Measurements from ENCODE around the gene UCN2. TPM values are rescaled to one million over a fixed set of nuclear protein-coding genes. Genes with fewer than 3 reads are reported as not detected.

UCN2 gene
- total RNA-seq, 4 donors from 2014 or later: not detected

DNA sequence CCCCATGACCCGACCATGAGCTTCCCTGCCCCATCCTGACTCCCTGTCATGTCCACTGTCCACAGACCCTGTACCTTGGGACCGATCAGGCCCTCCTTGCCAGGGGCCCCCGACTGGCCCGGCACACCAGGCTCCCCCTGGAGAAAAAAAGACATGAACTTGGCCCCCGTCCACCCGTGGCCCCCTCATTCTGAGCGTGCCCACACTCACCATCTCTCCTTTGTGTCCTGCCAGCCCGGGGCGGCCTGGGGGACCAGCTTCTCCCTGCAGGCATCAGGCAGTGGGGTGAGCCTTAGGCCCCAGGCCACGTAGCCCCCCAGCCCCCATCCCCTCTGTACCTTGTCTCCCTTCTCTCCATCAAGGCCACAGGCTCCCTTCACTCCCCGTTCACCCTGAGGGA is 3.9 kb upstream of the UCN2 start:
- in situ Hi-C loops (cut with MboI; ENCODE audit: low sequenced_read_pairs in 4 of 4): no loop called here
- no peak for DNase-seq
- intact Hi-C loops (cut with DNase I; ENCODE audit: low total_unique reads): no loop called here
- TF ChIP-seq POLR2A (IDR thresholded peaks at IDR 0.05): no peak
- TF ChIP-seq, protein P1, sequence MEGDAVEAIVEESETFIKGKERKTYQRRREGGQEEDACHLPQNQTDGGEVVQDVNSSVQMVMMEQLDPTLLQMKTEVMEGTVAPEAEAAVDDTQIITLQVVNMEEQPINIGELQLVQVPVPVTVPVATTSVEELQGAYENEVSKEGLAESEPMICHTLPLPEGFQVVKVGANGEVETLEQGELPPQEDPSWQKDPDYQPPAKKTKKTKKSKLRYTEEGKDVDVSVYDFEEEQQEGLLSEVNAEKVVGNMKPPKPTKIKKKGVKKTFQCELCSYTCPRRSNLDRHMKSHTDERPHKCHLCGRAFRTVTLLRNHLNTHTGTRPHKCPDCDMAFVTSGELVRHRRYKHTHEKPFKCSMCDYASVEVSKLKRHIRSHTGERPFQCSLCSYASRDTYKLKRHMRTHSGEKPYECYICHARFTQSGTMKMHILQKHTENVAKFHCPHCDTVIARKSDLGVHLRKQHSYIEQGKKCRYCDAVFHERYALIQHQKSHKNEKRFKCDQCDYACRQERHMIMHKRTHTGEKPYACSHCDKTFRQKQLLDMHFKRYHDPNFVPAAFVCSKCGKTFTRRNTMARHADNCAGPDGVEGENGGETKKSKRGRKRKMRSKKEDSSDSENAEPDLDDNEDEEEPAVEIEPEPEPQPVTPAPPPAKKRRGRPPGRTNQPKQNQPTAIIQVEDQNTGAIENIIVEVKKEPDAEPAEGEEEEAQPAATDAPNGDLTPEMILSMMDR (IDR thresholded peaks at IDR 0.05 in 4 of 5, conservative IDR thresholded peaks at IDR 0.05 in 1 of 5): no peak
- H3K27me3 ChIP-seq: no peaks in the 10 kb centered on the region
- H3K4me3 ChIP-seq: no peak overlapping the region
- H3K9me3 ChIP-seq: no peaks in the 10 kb centered on the region
- H3K27ac ChIP-seq: no peak overlapping the region
- no peaks in the 10 kb centered on the region for H3K4me1 ChIP-seq
- H3K36me3 ChIP-seq: peaks cover 0 to 3% of the 10 kb centered on the region in 2 donors
- no peak for ATAC-seq

DNA sequence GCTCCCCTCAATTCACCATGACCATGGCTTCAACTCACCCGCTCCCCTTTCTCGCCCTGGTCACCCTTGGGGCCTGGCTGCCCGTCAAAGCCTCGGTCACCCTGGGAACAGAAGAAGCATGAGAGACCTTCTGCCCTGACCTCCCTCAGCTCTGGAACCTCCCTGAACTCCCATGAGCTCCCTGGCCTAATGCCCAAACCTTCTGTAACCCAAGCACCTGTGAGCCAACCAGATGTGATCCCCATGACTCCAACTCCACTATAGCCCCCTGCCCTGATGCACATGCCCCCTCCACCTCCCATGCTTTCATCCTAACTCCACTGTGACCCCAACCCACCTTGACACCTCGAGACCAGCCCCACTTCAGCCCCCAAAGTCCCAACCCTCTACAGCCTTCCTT is 3.5 kb upstream of the UCN2 start:
- no peak for ATAC-seq
- no peak for TF ChIP-seq POLR2A (IDR thresholded peaks at IDR 0.05)
- TF ChIP-seq, protein P1 (IDR thresholded peaks at IDR 0.05 in 4 of 5, conservative IDR thresholded peaks at IDR 0.05 in 1 of 5): no peak
- Histone ChIP-seq H3K4me1 (no peaks in the 10 kb centered on the region), H3K9me3 (no peaks in the 10 kb centered on the region), H3K27ac (no peak overlapping the region), H3K27me3 (no peaks in the 10 kb centered on the region), H3K36me3 (peaks cover 0 to 3% of the 10 kb centered on the region in 2 donors), H3K4me3 (no peak overlapping the region)
- DNase-seq: no peak
- in situ Hi-C loops (cut with MboI; ENCODE audit: low sequenced_read_pairs in 4 of 4) (no loop called here), intact Hi-C loops (cut with DNase I; ENCODE audit: low total_unique reads) (no loop called here)

DNA sequence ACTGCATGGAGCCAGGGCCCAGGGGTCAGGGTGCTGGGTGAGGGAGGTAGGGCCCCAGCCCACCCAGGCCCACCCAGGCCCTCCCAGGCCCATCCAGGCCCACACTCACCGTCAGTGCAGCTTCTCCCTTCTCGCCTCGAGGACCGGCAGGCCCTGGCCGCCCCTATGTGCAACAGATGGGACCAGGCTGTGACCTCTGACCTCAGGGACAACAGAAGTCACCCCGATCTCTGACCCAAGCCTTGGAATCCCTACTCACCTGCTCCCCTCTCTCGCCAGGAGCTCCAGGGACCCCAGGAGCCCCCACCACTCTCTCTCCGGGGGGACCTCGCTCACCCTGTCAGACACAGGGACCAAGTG is 2.8 kb upstream of the UCN2 start:
- ATAC-seq: no peak
- H3K4me3 ChIP-seq: no peak overlapping the region
- in situ Hi-C loops (cut with MboI; ENCODE audit: low sequenced_read_pairs in 4 of 4) (no loop called here), intact Hi-C loops (cut with DNase I; ENCODE audit: low total_unique reads) (no loop called here)
- no peaks in the 10 kb centered on the region for H3K4me1 ChIP-seq
- H3K27ac ChIP-seq: no peak overlapping the region
- no peaks in the 10 kb centered on the region for H3K27me3 ChIP-seq
- TF ChIP-seq POLR2A (IDR thresholded peaks at IDR 0.05): no peak
- TF ChIP-seq, protein P1 (IDR thresholded peaks at IDR 0.05 in 4 of 5, conservative IDR thresholded peaks at IDR 0.05 in 1 of 5): no peak
- peaks cover 0 to 3% of the 10 kb centered on the region in 2 donors for H3K36me3 ChIP-seq
- no peaks in the 10 kb centered on the region for H3K9me3 ChIP-seq
- no peak for DNase-seq

DNA sequence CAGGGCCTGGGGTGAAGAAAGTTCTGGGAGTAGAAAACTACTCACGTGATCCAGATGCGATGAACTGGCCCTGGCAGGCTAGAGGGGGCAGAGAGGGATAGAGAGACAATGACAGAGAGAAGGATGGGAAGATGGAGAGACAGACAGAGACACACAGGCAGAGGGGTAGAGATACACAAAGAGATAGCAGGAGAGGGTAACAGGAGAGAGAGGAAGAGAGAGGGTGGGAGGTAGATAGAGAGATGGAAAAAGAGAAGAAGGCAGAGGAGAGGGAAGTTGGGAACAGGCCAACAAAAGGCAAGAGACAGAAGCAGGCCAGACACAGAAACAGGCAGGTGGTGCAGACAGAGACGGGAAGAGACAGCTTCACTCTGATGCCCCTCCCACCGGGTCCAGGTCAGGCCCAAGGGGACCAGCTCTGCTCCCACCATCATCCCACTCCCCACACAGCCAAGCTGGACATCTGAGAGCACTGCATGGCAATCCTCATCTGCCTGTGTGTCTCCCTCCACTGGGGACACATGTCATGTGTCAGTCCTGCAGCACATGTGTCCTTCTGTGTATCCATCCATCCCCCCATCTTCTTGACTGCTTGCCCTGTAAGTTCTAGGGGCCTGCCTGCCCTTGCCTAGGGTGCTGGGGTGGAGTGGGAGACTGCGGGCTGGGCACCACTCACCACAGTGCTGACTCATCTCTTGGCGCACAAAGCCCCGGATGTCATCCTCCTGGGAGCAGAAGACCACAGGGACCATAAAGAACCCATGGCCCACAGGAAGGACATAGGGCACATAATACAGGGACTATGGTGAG is 2.2 kb upstream of the UCN2 start:
- Histone ChIP-seq H3K27me3 (no peaks in the 10 kb centered on the region), H3K27ac (no peak overlapping the region), H3K4me1 (peaks cover 5% of the 10 kb centered on the region in 2 donors), H3K36me3 (no peaks in the 10 kb centered on the region), H3K4me3 (no peak overlapping the region), H3K9me3 (no peaks in the 10 kb centered on the region)
- no peak for DNase-seq
- ATAC-seq: no peak
- in situ Hi-C loops (cut with MboI; ENCODE audit: low sequenced_read_pairs in 4 of 4): no loop called here
- intact Hi-C loops (cut with DNase I; ENCODE audit: low total_unique reads): no loop called here
- TF ChIP-seq POLR2A (IDR thresholded peaks at IDR 0.05): no peak
- TF ChIP-seq, protein P1 (IDR thresholded peaks at IDR 0.05 in 4 of 5, conservative IDR thresholded peaks at IDR 0.05 in 1 of 5): no peak
